Right cardiac atrium (tissue), 5 donors: ENCODE data around the gene DGKD. TPM values are rescaled to one million over a fixed set of nuclear protein-coding genes. Genes with fewer than 3 reads are reported as not detected.

Source experiments
- ATAC-seq, 2 donors: fragments of 200-7000 bp; cut with Tn5 transposase; one replicate each; pipeline versions ENCODE4 v1.8.0 to v1.9.1; 2020; ENCODE audit warnings: moderate library complexity in 2 of 2, mild to moderate bottlenecking in 1 of 2
- DNase-seq, 3 donors: peaks; one replicate each; pipeline ENCODE4 v3.0.0-alpha.2; 2020
- H3K27ac ChIP-seq: one replicate; pipeline ENCODE4 v1.5.1; 2013; ENCODE audit warnings: mild to moderate bottlenecking, low read length, control low read depth, moderate library complexity
- H3K27me3 ChIP-seq: one replicate; pipeline ENCODE4 v1.6.1; 2013; ENCODE audit not compliant: control insufficient read depth, insufficient read depth
- H3K4me1 ChIP-seq: one replicate; pipeline ENCODE4 v1.6.1; 2013; ENCODE audit warnings: low read length; ENCODE audit not compliant: control insufficient read depth, insufficient read depth
- H3K4me3 ChIP-seq: one replicate; pipeline ENCODE4 v1.5.1; 2013; ENCODE audit warnings: low read length, control low read depth
- H3K9me3 ChIP-seq: one replicate; pipeline ENCODE4 v1.6.1; 2013; ENCODE audit warnings: low read length; ENCODE audit not compliant: control insufficient read depth
- WGBS: extraction: QIAGEN DNeasy Blood & Tissue Kit; methylation state at CpG from one replicate; pipeline ENCODE4 v1.1.7; 2013; 5-methylcytosine and 5-hydroxymethylcytosine counted together
- intact Hi-C, 4 donors: fragments of 100-400 bp; cut with DNase I; formaldehyde crosslinking; loops; one replicate each; pipeline versions ENCODE4 v1.11.0 to v1.14.0; 2022 to 2023
- polyA plus RNA-seq: library from polyadenylated mRNA; stranded (reverse); fragments of 200-250 nt; gene quantifications from one replicate; pipeline ENCODE4 v1.2.3, GENCODE V29; 2013
- total RNA-seq, 4 donors: library from RNA; stranded (reverse); fragmentation: NEBNext Ultra II Directional; extraction: Animal tissue kit (Norgen Biotek cat#: 25700); gene quantifications; one replicate each; pipeline ENCODE4 v1.2.1, GENCODE V29; 2021
- donor health status: healthy with polysubstance abuse.
- donor health status: DM: no; HTN: yes; CAD: no.
- donor health status: DM: no; HTN: no; CAD: no.
- donor health status: DM: no; HTN: yes; CAD: no; lungs with severe emphysema.
- donor health status: DM: yes; HTN: yes; CAD: no.

DGKD gene
- total and polyA plus RNA-seq, 5 donors: 17.9 to 44.9 (median 34.5) TPM

- no peak for DNase-seq
- Histone ChIP-seq H3K4me3 (no peak overlapping the region), H3K27me3 (no peaks in the 10 kb centered on the region), H3K27ac (no peak overlapping the region), H3K9me3 (no peaks in the 10 kb centered on the region), H3K4me1 (no peaks in the 10 kb centered on the region)
- WGBS: 92% methylated on average over 4 of the region's 4 CpGs
- ATAC-seq: no peak
- intact Hi-C loops: loop anchor here in 2 of 4 donors (10.0 kb wide), 2 partner anchors 94 to 164 kb away; partner anchors contain the start of gene DGKD (in 1 of the 2)
Measured at GRCh38 chr2:233448575-233448974, 94.3 kb downstream of the DGKD start.

- 68% methylated on average over 31 of the region's 31 CpGs for WGBS
- DNase-seq: peak in 1 of 3 donors; percentile 78
- Histone ChIP-seq H3K27me3 (no peaks in the 10 kb centered on the region), H3K4me3 (no peak overlapping the region), H3K4me1 (no peaks in the 10 kb centered on the region), H3K27ac (no peak overlapping the region), H3K9me3 (no peaks in the 10 kb centered on the region)
- intact Hi-C loops: loop anchor here in 2 of 4 donors (10.0 kb wide), 2 partner anchors 94 to 164 kb away; partner anchors contain the start of gene DGKD (in 1 of the 2)
- peak; percentile 14 to 36 for ATAC-seq
Measured at GRCh38 chr2:233449081-233449901, 95.0 kb downstream of the DGKD start.

GRCh38 chr2:233449921-233450863 lies 95.9 kb downstream of the DGKD start:
- no peak for DNase-seq
- intact Hi-C loops: loop anchor here in 2 of 4 donors (10.0 kb wide), 2 partner anchors 95 to 165 kb away; partner anchors contain the start of gene DGKD (in 1 of the 2)
- Histone ChIP-seq H3K27me3 (no peaks in the 10 kb centered on the region), H3K4me3 (no peak overlapping the region), H3K9me3 (no peaks in the 10 kb centered on the region), H3K4me1 (no peaks in the 10 kb centered on the region), H3K27ac (no peak overlapping the region)
- ATAC-seq: no peak
- WGBS: 94% methylated on average over 33 of the region's 33 CpGs

GRCh38 chr2:233450864-233451575 lies 96.7 kb downstream of the DGKD start:
- intact Hi-C loops: no loop called here
- H3K4me3 ChIP-seq: no peak overlapping the region
- no peaks in the 10 kb centered on the region for H3K27me3 ChIP-seq
- WGBS: 91% methylated on average over 22 of the region's 22 CpGs
- H3K27ac ChIP-seq: no peak overlapping the region
- DNase-seq (peak in 1 of 3 donors; percentile 34), ATAC-seq (no peak)
- no peaks in the 10 kb centered on the region for H3K4me1 ChIP-seq
- no peaks in the 10 kb centered on the region for H3K9me3 ChIP-seq

- H3K4me3 ChIP-seq: no peak overlapping the region
- 78% methylated on average over 9 of the region's 9 CpGs for WGBS
- H3K4me1 ChIP-seq: no peaks in the 10 kb centered on the region
- intact Hi-C loops: no loop called here
- ATAC-seq (no peak), DNase-seq (peak in 1 of 3 donors; percentile 10)
- H3K9me3 ChIP-seq: no peaks in the 10 kb centered on the region
- H3K27me3 ChIP-seq: no peaks in the 10 kb centered on the region
- H3K27ac ChIP-seq: no peak overlapping the region
Measured at GRCh38 chr2:233451950-233452349, 97.7 kb downstream of the DGKD start.

- no peaks in the 10 kb centered on the region for H3K27me3 ChIP-seq
Measured at GRCh38 chr2:233453111-233453915, 99.0 kb downstream of the DGKD start.

GRCh38 chr2:233453916-233454315 lies 99.6 kb downstream of the DGKD start:
- Histone ChIP-seq H3K4me3 (no peak overlapping the region), H3K9me3 (no peaks in the 10 kb centered on the region), H3K27ac (no peak overlapping the region), H3K27me3 (no peaks in the 10 kb centered on the region), H3K4me1 (no peaks in the 10 kb centered on the region)
- intact Hi-C loops: no loop called here
- no peak for ATAC-seq
- DNase-seq: peak in 1 of 3 donors; percentile 5
- 93% methylated on average over 8 of the region's 8 CpGs for WGBS

More at GRCh38 chr2:233453111-233453915, 99.0 kb downstream of the DGKD start:
- DNase-seq (peak in 2 of 3 donors; percentile 26 to 30), ATAC-seq (no peak)
- Histone ChIP-seq H3K4me3 (no peak overlapping the region), H3K27ac (no peak overlapping the region), H3K9me3 (no peaks in the 10 kb centered on the region), H3K4me1 (no peaks in the 10 kb centered on the region)
- WGBS: 83% methylated on average over 10 of the region's 10 CpGs
- intact Hi-C loops: no loop called here

- Histone ChIP-seq H3K4me3 (no peak overlapping the region), H3K27me3 (no peaks in the 10 kb centered on the region), H3K27ac (no peak overlapping the region), H3K4me1 (no peaks in the 10 kb centered on the region), H3K9me3 (no peaks in the 10 kb centered on the region)
- intact Hi-C loops: no loop called here
- DNase-seq (peak in 2 of 3 donors; percentile 21 to 39), ATAC-seq (no peak)
- WGBS: 92% methylated on average over 11 of the region's 11 CpGs
Measured at GRCh38 chr2:233455006-233455405, 100.7 kb downstream of the DGKD start.

GRCh38 chr2:233455491-233455890 lies 101.2 kb downstream of the DGKD start:
- 94% methylated on average over 7 of the region's 7 CpGs for WGBS
- DNase-seq: peak in 2 of 3 donors; percentile 12 to 13
- Histone ChIP-seq H3K4me1 (no peaks in the 10 kb centered on the region), H3K9me3 (no peaks in the 10 kb centered on the region), H3K27ac (no peak overlapping the region), H3K4me3 (no peak overlapping the region), H3K27me3 (no peaks in the 10 kb centered on the region)
- intact Hi-C loops: no loop called here
- no peak for ATAC-seq

GRCh38 chr2:233456111-233456510 lies 101.8 kb downstream of the DGKD start:
- H3K4me1 ChIP-seq: no peaks in the 10 kb centered on the region
- H3K27me3 ChIP-seq: no peaks in the 10 kb centered on the region
- intact Hi-C loops: no loop called here
- DNase-seq (no peak), ATAC-seq (no peak)
- no peaks in the 10 kb centered on the region for H3K9me3 ChIP-seq
- no peak overlapping the region for H3K27ac ChIP-seq
- WGBS: 93% methylated on average over 11 of the region's 11 CpGs
- H3K4me3 ChIP-seq: no peak overlapping the region
